Endothelial cell of umbilical vein (primary cell): ENCODE data around the gene MINDY4. TPM values are rescaled to one million over a fixed set of nuclear protein-coding genes. Genes with fewer than 3 reads are reported as not detected.

ENCODE experiments used
- BruUV-seq: library from RNA; stranded (reverse); fragments of 400-500 nt; replicated peaks from 2 replicates; lab custom pipeline; 2021; lab: Mats Ljungman, UMichigan
- CTCF ChIA-PET: fragments of 300-600, 350-600 bp; sonication (Branson Sonifier 250); formaldehyde crosslinking; loops from one replicate; lab custom pipeline; 2021; ENCODE audit warnings: antibody characterized with exemption, inconsistent platforms; lab: Charles Lee
- POLR2A ChIA-PET: fragments of 300-600, 350-600 bp; sonication (Branson Sonifier 250); formaldehyde crosslinking; loops from one replicate; lab custom pipeline; 2021; ENCODE audit warnings: antibody characterized with exemption, inconsistent platforms; lab: Charles Lee
- DNase-seq: peaks from one replicate; pipeline ENCODE4 v3.0.0-alpha.2; 2011; ENCODE audit warnings: low read depth, low spot score
- FAIRE-seq: peaks from 2 replicates; lab custom pipeline; 2011; peaks lifted over from hg19 to GRCh38; lab: Jason Lieb, UNC
- H2AFZ ChIP-seq: 2 replicates; pipeline ENCODE4 v1.6.0; 2012; ENCODE audit warnings: low read depth, low read length, control low read depth, inconsistent platforms
- H3K27ac ChIP-seq: 2 replicates; pipeline ENCODE4 v1.5.1; 2011; ENCODE audit warnings: low read depth, mild to moderate bottlenecking, control low read depth, low read length, moderate library complexity; ENCODE audit not compliant: insufficient read depth
- H3K27me3 ChIP-seq, 2 experiments: 2 replicates each; pipeline versions ENCODE4 v1.6.0 to v1.6.1; 2011; ENCODE audit warnings: low read length in 2 of 2, mixed read lengths in 1 of 2; ENCODE audit not compliant: control insufficient read depth in 2 of 2, insufficient read depth in 2 of 2
- H3K36me3 ChIP-seq, 2 experiments: 2 replicates in 1 of 2; 3 replicates in 1 of 2; pipeline ENCODE4 v1.5.1; 2011; ENCODE audit warnings: low read length in 2 of 2, mild to moderate bottlenecking in 1 of 2, moderate library complexity in 1 of 2; ENCODE audit not compliant: control insufficient read depth in 2 of 2, insufficient read depth in 2 of 2; ENCODE audit errors: extremely low read depth in 1 of 2
- H3K4me1 ChIP-seq: 3 replicates; pipeline ENCODE4 v1.5.1; 2011; ENCODE audit warnings: mild to moderate bottlenecking, low read length; ENCODE audit not compliant: control insufficient read depth, insufficient read depth; ENCODE audit errors: extremely low read depth
- H3K4me2 ChIP-seq: 2 replicates; pipeline ENCODE4 v1.6.1; 2011; ENCODE audit warnings: low read length, control low read depth, mixed read lengths; ENCODE audit not compliant: insufficient read depth
- H3K4me3 ChIP-seq, 3 experiments: fragments of 200-600 bp in 1 of 3; sonication (generic), shearing (Covaris generic) in 1 of 3; replicated peaks in 1 of 3; 2 replicates each; pipeline ENCODE4 v1.5.1; 2011 to 2016; ENCODE audit warnings: control low read depth in 3 of 3, low read length in 3 of 3, mild to moderate bottlenecking in 2 of 3, inconsistent platforms in 1 of 3, low read depth in 1 of 3, moderate library complexity in 1 of 3; ENCODE audit not compliant: insufficient read depth in 1 of 3
- H3K79me2 ChIP-seq: 2 replicates; pipeline ENCODE4 v1.6.0; 2012; ENCODE audit warnings: low read length, inconsistent platforms; ENCODE audit not compliant: control insufficient read depth, insufficient read depth
- H3K9ac ChIP-seq: replicated peaks from 2 replicates; pipeline ENCODE3; 2011; ENCODE audit warnings: low read length, control low read depth; ENCODE audit not compliant: insufficient read depth; ENCODE audit errors: extremely low read depth
- H3K9me1 ChIP-seq: replicated peaks from 3 replicates; pipeline ENCODE4 v1.6.0; 2011; ENCODE audit warnings: mild to moderate bottlenecking, low read length; ENCODE audit not compliant: control insufficient read depth, insufficient read depth; ENCODE audit errors: extremely low read depth
- H3K9me3 ChIP-seq: replicated peaks from 2 replicates; pipeline ENCODE4 v1.5.1; 2012; ENCODE audit warnings: low read length, inconsistent platforms; ENCODE audit not compliant: control insufficient read depth, insufficient read depth
- H4K20me1 ChIP-seq: replicated peaks from 2 replicates; pipeline ENCODE3; 2011; ENCODE audit warnings: mild to moderate bottlenecking, low read length; ENCODE audit not compliant: control insufficient read depth, insufficient read depth; ENCODE audit errors: extremely low read depth
- EZH2 ChIP-seq: IDR thresholded peaks from 2 replicates; pipeline ENCODE4 v1.6.1; 2012; ENCODE audit warnings: borderline replicate concordance, low read depth, mild to moderate bottlenecking, moderate library complexity, low read length, inconsistent platforms; ENCODE audit not compliant: severe bottlenecking
- FOS ChIP-seq: IDR thresholded peaks from 2 replicates; pipeline ENCODE4 v1.6.1; 2011; ENCODE audit warnings: mild to moderate bottlenecking, low read length, moderate library complexity, borderline replicate concordance; ENCODE audit not compliant: insufficient read depth
- GATA2 ChIP-seq: IDR thresholded peaks from 2 replicates; pipeline ENCODE4 v1.7.0; 2011; ENCODE audit warnings: low read depth, mild to moderate bottlenecking, moderate library complexity, mixed read lengths, low read length; ENCODE audit not compliant: insufficient read length, insufficient read depth
- JUN ChIP-seq: IDR thresholded peaks from 2 replicates; pipeline ENCODE4 v1.6.1; 2011; ENCODE audit warnings: borderline replicate concordance, low read depth; ENCODE audit not compliant: insufficient read length, insufficient read depth
- MYC ChIP-seq: IDR thresholded peaks from one replicate; pipeline ENCODE4 v1.6.1; 2011; ENCODE audit warnings: mild to moderate bottlenecking, low read depth, low read length
- POLR2A ChIP-seq: IDR thresholded peaks from 2 replicates; pipeline ENCODE4 v1.6.1; 2012; ENCODE audit warnings: low read depth, mild to moderate bottlenecking, control low read depth, low read length
- POLR2AphosphoS5 ChIP-seq: IDR thresholded peaks from 2 replicates; pipeline ENCODE4 v1.6.1; 2012; ENCODE audit warnings: low read depth, mild to moderate bottlenecking, control low read depth, low read length, moderate library complexity; ENCODE audit not compliant: insufficient read depth
- dilution Hi-C: fragments of 300-500 bp; cut with MboI; formaldehyde crosslinking; loops from one replicate; pipeline ENCODE4 v1.15.0; 2019; ENCODE audit warnings: low sequenced_read_pairs; ENCODE audit not compliant: extremely low pct_ligation_motif_present
- intact Hi-C: fragments of 100-400 bp; cut with micrococcal nuclease; formaldehyde crosslinking; loops from one replicate; pipeline ENCODE4 v1.10.0; 2022
- polyA plus RNA-seq, 4 experiments: library from polyadenylated mRNA; depleted of rRNA in 3 of 4; stranded (reverse) in 3 of 4; unstranded in 1 of 4; fragments of >200 nt; gene quantifications; 2 replicates each; pipeline versions ENCODE4 v1.2.1 to v1.2.3, GENCODE V29; 2011 to 2012; ENCODE audit warnings: missing spikeins in 1 of 4
- total RNA-seq: library from RNA; stranded (reverse); gene quantifications from 2 replicates; pipeline ENCODE4 v1.2.3, GENCODE V29; 2021
- TF ChIP-seq, protein P1 (sequence below), 2 donors: IDR thresholded peaks; 1 replicate in 1 of 2; 2 replicates in 1 of 2; pipeline ENCODE4 v1.5.1; 2011; ENCODE audit warnings: low read length in 2 of 2, mild to moderate bottlenecking in 2 of 2, moderate library complexity in 2 of 2, control low read depth in 1 of 2, inconsistent platforms in 1 of 2, low read depth in 1 of 2; ENCODE audit not compliant: insufficient read depth in 1 of 2; ENCODE audit errors: extremely low read depth in 1 of 2
- TF ChIP-seq, protein P2 (sequence below): IDR thresholded peaks from 2 replicates; pipeline ENCODE4 v1.6.1; 2011; ENCODE audit not compliant: insufficient read depth, insufficient read length

Gene MINDY4
- total and polyA plus RNA-seq, 2 donors (not counting 3 experiments of a cell fraction or from before 2014, with no cell fraction given), result 2.2 to 4.7 TPM

DNA sequence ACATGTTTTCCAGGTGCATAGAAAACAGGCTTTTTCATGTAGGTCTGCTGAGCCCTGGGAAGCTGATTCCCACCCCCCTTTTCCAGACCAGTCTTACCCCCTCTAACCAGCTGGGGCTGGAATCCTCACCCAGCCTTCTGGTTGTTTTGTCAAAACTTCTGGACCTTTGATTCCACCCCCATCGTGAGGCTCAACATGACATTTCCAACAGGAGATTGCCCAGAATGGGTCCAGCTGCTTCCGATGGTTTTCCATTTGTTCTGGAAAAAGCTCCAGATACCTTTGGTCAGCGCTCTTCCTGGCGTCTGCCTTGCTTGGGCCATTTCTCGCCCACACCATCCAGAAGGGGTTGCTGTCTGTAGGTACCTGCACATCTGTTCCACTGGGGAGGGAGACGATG lies 41.5 kb downstream of the MINDY4 start:
- Histone ChIP-seq H3K79me2 (no peaks in the 10 kb centered on the region), H3K4me1 (no peaks in the 10 kb centered on the region), H3K9me3 (no peaks in the 10 kb centered on the region), H3K4me2 (no peak overlapping the region), H3K27ac (no peak overlapping the region), H3K36me3 (no peaks in the 10 kb centered on the region), H3K9ac (no peak overlapping the region), H3K9me1 (no peaks in the 10 kb centered on the region), H3K4me3 (no peak overlapping the region), H3K27me3 (peaks cover 0 to 2% of the 10 kb centered on the region in 2 experiments), H2AFZ (no peak overlapping the region), H4K20me1 (no peaks in the 10 kb centered on the region)
- FAIRE-seq (no peak), DNase-seq (no peak)
- dilution Hi-C loops (no loop called here), intact Hi-C loops (no loop called here)
- BruUV-seq, result no TSS peak
- POLR2A ChIA-PET, result no interaction called here
- TF ChIP-seq GATA2 (no peak), FOS (no peak), JUN (no peak), POLR2A (no peak), EZH2 (no peak), MYC (no peak), POLR2AphosphoS5 (no peak)
- TF ChIP-seq, protein P1, sequence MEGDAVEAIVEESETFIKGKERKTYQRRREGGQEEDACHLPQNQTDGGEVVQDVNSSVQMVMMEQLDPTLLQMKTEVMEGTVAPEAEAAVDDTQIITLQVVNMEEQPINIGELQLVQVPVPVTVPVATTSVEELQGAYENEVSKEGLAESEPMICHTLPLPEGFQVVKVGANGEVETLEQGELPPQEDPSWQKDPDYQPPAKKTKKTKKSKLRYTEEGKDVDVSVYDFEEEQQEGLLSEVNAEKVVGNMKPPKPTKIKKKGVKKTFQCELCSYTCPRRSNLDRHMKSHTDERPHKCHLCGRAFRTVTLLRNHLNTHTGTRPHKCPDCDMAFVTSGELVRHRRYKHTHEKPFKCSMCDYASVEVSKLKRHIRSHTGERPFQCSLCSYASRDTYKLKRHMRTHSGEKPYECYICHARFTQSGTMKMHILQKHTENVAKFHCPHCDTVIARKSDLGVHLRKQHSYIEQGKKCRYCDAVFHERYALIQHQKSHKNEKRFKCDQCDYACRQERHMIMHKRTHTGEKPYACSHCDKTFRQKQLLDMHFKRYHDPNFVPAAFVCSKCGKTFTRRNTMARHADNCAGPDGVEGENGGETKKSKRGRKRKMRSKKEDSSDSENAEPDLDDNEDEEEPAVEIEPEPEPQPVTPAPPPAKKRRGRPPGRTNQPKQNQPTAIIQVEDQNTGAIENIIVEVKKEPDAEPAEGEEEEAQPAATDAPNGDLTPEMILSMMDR (IDR thresholded peaks at IDR 0.05; ENCODE audit: extremely low read depth in 1 of 2, insufficient read depth in 1 of 2, low read depth in 1 of 2, low read length in 2 of 2), result no peak
- TF ChIP-seq, protein P2, sequence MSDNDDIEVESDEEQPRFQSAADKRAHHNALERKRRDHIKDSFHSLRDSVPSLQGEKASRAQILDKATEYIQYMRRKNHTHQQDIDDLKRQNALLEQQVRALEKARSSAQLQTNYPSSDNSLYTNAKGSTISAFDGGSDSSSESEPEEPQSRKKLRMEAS, result no peak
- CTCF ChIA-PET, result interaction anchor here (1.5 kb wide), 1 partner anchor 310 kb away, joined by 6 read pairs; no protein-coding TSS in a partner anchor
